ENCODE measurements around the gene EVX2.

Gene EVX2

GRCh38 chr2:176035013-176035691, 48.6 kb downstream of the EVX2 start:
- DNase-seq = no peak

DNA sequence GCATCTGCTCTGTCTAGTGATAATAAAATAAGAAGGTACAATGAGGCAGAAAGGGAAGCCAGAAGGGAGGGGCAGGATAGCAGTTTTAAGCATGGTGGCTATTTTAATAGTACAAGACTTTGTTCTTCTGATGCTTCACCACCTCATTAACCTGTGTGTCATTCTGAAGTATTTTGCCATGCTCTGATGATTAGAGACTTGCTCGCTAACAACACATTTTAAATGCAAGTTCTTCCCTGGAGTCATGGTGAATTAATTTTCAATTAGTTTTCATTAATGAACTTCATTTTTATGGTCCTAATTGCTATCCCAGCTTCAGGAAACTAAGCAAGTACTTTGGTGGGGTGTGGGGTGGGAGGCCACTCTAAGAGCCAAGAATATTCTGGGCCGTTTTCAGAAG, 56.0 kb downstream of the EVX2 start:
- no peak for DNase-seq
